SK-N-SH treated with all-trans-retinoic acid at 6 μM for 48 hours (cell line): ENCODE results near the gene TMEM185A.
"Not testable (repeated sequence)": the region's sequence is repeated elsewhere in the genome, so short reads cannot be mapped to it uniquely, and the experiment has no call there.

Experiments used
- ARNTL ChIP-seq: fragments of 450-650 bp; formaldehyde crosslinking; IDR thresholded peaks from 2 replicates; pipeline ENCODE4 v1.5.0; 2020; ENCODE audit warnings: low read depth, mild to moderate bottlenecking, moderate library complexity, borderline replicate concordance
- CREB5 ChIP-seq: fragments of 250-450 bp; sonication (Bioruptor Pico); IDR thresholded peaks from 2 replicates; pipeline ENCODE4 v1.5.1; 2020; ENCODE audit warnings: low read depth, mild to moderate bottlenecking, moderate library complexity
- SNAI2 ChIP-seq: fragments of 250-450 bp; sonication (Bioruptor Pico); IDR thresholded peaks from 2 replicates; pipeline ENCODE4 v1.5.0; 2020; ENCODE audit warnings: mild to moderate bottlenecking, moderate library complexity
- ZNF565 ChIP-seq: fragments of 450-650 bp; formaldehyde crosslinking; conservative IDR thresholded peaks from 2 replicates; pipeline ENCODE4 v1.5.0; 2020; ENCODE audit warnings: low read depth, mild to moderate bottlenecking, moderate library complexity

GRCh38 chrX:149595214-149595613 lies 36.4 kb downstream of the TMEM185A start, which contains the start of gene HSFX2:
- not testable (repeated sequence) for TF ChIP-seq ZNF565 (CRISPR knock-in tag); CREB5 (CRISPR knock-in tag); ARNTL; SNAI2 (CRISPR knock-in tag)
